Body of pancreas (tissue), 4 donors: ENCODE measurements around the gene DNAH1.

Source experiments
- POLR2A ChIP-seq, 3 donors: fragments of 450-650 bp; IDR thresholded peaks; one replicate each; pipeline ENCODE4 v1.6.1; 2016; ENCODE audit warnings: antibody characterized with exemption in 3 of 3, mild to moderate bottlenecking in 2 of 3
- TF ChIP-seq, protein P1 (sequence below), 7 experiments: fragments of 450-650 bp in 4 of 7; fragments of 200-600 bp in 3 of 7; sonication (generic) in 3 of 7; IDR thresholded peaks; one replicate each; pipeline ENCODE4 v1.5.1; 2016 to 2019; ENCODE audit warnings: antibody characterized with exemption in 7 of 7

DNA sequence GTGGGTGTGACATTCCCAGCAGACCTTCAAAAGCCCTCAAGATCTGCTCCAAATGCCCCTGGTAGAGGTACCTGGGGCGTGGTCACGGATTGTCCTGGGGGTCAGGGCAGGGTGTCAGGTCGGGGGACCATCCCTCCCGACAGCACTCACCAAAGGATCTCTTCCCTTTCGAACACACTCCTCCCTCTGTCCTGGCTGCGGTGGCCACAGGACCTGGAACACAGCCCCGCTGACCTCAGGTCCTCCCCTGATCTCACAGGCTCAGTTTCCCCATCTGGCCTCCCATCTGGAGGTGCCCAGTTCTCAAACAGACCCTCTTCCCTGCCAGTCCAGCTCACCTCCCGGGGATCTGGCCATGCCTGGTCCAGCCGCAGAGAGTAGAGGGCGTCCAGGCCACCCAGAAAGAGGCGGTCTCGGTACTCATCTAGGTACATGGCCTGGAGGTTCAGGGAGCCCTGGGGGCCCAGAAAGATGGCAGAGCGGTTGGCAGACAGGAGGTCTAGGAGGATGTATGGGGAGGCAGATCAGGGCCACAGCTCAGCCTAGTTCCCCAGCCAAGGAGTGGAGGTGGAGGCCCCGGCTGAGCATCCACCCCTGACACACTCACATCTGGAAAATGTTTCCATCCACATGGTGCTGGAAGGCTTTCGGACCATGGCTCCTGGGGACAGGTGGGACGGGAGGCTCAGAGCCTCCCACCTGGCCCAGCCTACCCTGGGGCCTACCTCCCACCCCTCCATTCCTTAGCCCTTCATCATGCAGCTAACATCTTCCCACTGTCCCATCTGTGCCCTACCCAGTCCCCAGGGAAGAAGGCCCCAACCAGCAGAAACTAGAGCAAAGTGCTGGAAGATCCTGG, 126.5 kb downstream of the DNAH1 start:
- no peak for TF ChIP-seq POLR2A (IDR thresholded peaks at IDR 0.05)
- TF ChIP-seq, protein P1, sequence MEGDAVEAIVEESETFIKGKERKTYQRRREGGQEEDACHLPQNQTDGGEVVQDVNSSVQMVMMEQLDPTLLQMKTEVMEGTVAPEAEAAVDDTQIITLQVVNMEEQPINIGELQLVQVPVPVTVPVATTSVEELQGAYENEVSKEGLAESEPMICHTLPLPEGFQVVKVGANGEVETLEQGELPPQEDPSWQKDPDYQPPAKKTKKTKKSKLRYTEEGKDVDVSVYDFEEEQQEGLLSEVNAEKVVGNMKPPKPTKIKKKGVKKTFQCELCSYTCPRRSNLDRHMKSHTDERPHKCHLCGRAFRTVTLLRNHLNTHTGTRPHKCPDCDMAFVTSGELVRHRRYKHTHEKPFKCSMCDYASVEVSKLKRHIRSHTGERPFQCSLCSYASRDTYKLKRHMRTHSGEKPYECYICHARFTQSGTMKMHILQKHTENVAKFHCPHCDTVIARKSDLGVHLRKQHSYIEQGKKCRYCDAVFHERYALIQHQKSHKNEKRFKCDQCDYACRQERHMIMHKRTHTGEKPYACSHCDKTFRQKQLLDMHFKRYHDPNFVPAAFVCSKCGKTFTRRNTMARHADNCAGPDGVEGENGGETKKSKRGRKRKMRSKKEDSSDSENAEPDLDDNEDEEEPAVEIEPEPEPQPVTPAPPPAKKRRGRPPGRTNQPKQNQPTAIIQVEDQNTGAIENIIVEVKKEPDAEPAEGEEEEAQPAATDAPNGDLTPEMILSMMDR (IDR thresholded peaks at IDR 0.05): no peak
